HepG2 (cell line): ENCODE measurements around the gene CCDC91.

Experiments used
- CTCF ChIP-seq: sonication (generic); formaldehyde crosslinking; IDR thresholded peaks from 2 replicates; pipeline ENCODE4 v1.5.0; 2020; ENCODE audit warnings: mild to moderate bottlenecking, missing genetic modification reagents, moderate library complexity
- FOXM1 ChIP-seq: sonication (generic); formaldehyde crosslinking; IDR thresholded peaks from 2 replicates; pipeline ENCODE4 v1.5.0; 2020; ENCODE audit warnings: missing genetic modification reagents
- NCOA1 ChIP-seq: sonication (generic); formaldehyde crosslinking; IDR thresholded peaks from 2 replicates; pipeline ENCODE4 v1.9.0; 2021; ENCODE audit warnings: missing genetic modification reagents
- NCOR1 ChIP-seq: fragments of 200-600 bp; sonication (generic); IDR thresholded peaks from 2 replicates; pipeline ENCODE4 v1.7.0; 2017; ENCODE audit warnings: antibody characterized with exemption, low read length, borderline replicate concordance
- PCBP2 ChIP-seq: fragments of 200-400 bp; formaldehyde crosslinking; optimal IDR thresholded peaks from 2 replicates; pipeline ENCODE3; 2018; ENCODE audit warnings: low read length, low read depth; ENCODE audit not compliant: poor library complexity, severe bottlenecking
- POLR2A ChIP-seq, 2 experiments: IDR thresholded peaks; 2 replicates each; pipeline ENCODE4 v1.6.1; 2011; ENCODE audit warnings: low read depth in 2 of 2, low read length in 2 of 2, mild to moderate bottlenecking in 1 of 2, moderate library complexity in 1 of 2; ENCODE audit not compliant: insufficient read depth in 1 of 2
- REST ChIP-seq, 2 experiments: IDR thresholded peaks; 2 replicates each; pipeline ENCODE4 v1.6.1; 2011 to 2012; ENCODE audit warnings: low read length in 2 of 2, borderline replicate concordance in 1 of 2, low read depth in 1 of 2, mild to moderate bottlenecking in 1 of 2, moderate library complexity in 1 of 2
- THAP9 ChIP-seq: sonication (generic); formaldehyde crosslinking; IDR thresholded peaks from 2 replicates; pipeline ENCODE4; 2020; ENCODE audit warnings: missing genetic modification reagents, mild to moderate bottlenecking, borderline replicate concordance
- TF ChIP-seq, protein P1 (sequence below): sonication (generic); formaldehyde crosslinking; IDR thresholded peaks from 2 replicates; pipeline ENCODE4 v1.4.0; 2020; ENCODE audit warnings: missing genetic modification reagents

GRCh38 chr12:28367326-28367725 is 177.1 kb downstream of the CCDC91 start:
- TF ChIP-seq FOXM1 (CRISPR knock-in tag) (no peak), NCOR1 (no peak), POLR2A (IDR thresholded peaks at IDR 0.05; ENCODE audit: insufficient read depth in 1 of 2, low read depth in 2 of 2, low read length in 2 of 2) (no peak), THAP9 (CRISPR knock-in tag) (no peak), REST (IDR thresholded peaks at IDR 0.05; ENCODE audit: borderline replicate concordance in 1 of 2, low read depth in 1 of 2, low read length in 2 of 2) (no peak), CTCF (CRISPR knock-in tag) (no peak), PCBP2 (no peak), NCOA1 (CRISPR knock-in tag) (no peak)
- TF ChIP-seq, protein P1, sequence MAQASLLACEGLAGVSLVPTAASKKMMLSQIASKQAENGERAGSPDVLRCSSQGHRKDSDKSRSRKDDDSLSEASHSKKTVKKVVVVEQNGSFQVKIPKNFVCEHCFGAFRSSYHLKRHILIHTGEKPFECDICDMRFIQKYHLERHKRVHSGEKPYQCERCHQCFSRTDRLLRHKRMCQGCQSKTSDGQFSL = no peak
